Pons (tissue), 1 donor: ENCODE results near the gene PIEZO1.
"Not testable (repeated sequence)": the region's sequence is repeated elsewhere in the genome, so short reads cannot be mapped to it uniquely, and the experiment has no call there.

Source experiments
- DNase-seq: peaks from one replicate; pipeline ENCODE4 v3.0.0-alpha.2; 2016; ENCODE audit warnings: low spot score

The PIEZO1 gene

GRCh38 chr16:88785106-88785924 lies at the start of gene PIEZO1:
Gene PIEZO1, minus strand, starts transcription at chr16:88785220. Its CDS starts 256 bp downstream, at chr16:88784964.
- DNase-seq: no peak

DNA sequence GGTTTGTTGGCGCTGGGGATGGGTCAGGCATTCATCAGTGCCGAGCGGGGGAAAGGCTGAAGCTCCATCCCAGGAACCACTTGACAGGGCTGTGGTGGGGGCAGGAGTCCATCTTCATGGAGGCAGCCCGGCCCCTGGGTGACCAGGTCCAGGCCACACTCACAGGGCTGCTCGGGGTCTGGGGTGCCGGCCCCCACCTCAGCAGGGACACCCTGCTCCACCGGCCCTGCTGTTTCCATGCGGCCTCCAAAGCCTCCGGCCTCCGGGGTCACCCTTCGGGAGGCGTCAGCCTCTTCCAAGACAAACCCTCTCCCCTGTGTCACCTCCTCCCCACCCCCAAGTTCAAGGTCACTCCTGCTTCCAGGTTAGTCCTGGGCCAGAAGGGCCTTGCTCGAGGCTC lies 49.6 kb upstream of the PIEZO1 start:
- no peak for DNase-seq

- no peak for DNase-seq
These were observed 48.1 kb upstream of the PIEZO1 start for GRCh38 chr16:88833086-88833485.

GRCh38 chr16:88831838-88832237 lies 46.8 kb upstream of the PIEZO1 start:
- no peak for DNase-seq

DNA sequence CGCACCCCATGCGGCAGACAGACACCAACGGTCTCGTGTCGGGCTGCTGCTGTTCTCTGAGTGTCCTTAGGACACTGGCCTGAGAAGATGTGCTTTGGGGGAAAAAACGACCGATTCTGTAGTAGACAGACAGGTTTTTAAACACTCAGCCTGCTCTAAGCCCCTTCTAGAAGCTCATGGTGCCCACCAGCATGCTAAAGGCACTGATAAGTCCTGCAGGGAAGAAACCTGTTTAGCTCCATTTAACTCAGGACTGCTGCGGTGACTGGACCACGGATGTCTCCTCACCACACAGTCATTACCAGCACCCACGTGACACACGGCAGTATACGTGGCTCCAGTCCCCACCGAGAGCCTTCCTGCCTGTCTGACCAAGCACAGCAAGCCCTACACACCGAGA lies 45.8 kb upstream of the PIEZO1 start:
- DNase-seq: no peak

DNA sequence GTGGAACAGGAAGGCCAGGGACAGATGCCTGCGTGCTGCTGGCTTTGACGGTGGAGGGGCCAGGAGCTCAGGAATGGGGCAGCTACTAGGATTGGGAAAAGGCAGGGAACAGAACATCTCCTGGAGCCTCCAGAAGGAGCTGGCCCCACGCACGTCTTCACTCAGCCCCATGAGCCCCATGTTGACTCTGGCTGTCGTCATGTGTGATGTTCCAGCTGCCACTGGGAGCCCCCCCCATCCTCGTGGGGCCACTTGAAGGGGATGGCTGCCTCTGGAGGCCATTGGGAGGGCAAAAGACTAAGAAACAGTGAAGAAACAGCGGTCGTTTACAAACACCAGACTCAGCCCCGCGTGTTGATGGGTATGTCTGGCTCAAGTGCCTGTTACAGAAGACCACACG lies 45.2 kb upstream of the PIEZO1 start:
- no peak for DNase-seq

DNA sequence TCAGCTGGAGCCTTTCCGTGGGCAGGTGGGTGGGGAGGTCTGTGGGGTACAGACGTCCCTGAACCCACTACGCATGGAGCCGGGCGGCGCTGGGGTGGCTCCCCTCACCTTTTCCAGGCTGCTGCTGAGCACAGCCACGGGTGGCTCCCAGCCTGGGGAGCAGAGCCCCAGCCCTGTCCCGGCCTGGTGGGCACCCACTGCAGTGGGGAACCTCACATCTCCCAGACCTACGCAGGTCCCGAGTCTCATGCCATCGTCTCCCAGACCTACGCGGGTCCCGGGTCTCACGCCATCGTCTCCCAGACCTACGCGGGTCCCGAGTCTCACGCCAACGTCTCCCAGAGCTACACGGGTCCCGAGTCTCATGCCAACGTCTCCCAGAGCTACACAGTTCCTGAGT lies 43.7 kb upstream of the PIEZO1 start:
- no peak for DNase-seq

- no peak for DNase-seq
These were observed 42.7 kb upstream of the PIEZO1 start for GRCh38 chr16:88827727-88828126.

DNA sequence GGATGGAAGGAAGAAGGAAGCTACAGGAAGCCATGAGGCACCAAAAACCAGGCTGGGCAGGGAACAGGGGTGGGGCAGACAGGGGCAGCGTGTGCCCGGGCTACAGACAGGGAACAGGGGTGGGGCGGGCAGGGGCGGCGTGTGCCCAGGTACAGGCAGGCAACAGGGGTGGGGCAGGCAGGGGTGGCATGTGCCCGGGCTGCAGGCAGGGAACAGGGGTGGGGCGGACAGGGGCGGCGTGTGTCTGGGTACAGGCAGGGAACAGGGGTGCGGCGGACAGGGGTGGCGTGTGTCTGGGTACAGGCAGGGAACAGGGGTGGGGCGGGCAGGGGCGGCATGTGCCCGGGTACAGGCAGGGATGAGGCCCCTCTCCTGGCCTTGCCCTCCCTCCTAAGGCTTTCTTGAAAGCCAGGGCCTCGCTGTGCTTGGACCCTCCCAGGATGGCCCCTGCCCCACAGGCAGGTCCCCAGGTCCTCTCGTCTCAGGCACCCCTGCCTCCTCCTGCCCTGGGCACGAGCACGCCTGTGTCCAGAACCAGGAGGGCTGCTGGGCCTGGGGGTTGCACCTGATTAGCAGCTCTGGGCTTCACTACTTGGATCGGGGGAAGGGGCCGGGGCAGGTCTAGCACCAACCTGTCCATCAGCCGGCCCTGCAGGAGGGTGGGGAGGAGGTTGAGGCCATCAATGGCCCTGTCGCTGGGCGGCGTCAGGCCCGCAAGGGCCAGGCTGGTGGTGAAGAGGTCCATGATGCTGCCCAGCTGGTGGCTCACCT lies 41.2 kb upstream of the PIEZO1 start:
- no peak for DNase-seq

DNA sequence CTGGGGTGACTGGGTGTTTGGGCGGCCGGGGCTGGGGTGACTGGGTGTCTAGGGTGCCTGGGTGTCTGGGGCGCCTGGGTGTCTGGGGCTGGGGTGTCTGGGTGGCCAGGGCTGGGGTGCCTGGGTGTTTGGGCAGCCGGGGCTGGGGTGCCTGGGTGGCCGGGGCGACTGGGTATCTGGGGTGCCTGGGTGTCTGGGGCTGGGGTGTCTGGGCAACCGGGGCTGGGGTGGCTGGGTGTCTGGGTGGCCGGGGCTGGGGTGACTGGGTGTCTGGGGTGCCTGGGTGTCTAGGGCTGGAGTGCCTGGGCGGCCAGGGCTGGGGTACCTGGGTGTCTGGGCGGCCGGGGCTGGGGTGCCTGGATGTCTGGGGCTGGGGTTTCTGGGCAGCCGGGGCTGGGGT lies 40.1 kb upstream of the PIEZO1 start:
- DNase-seq: no peak

DNA sequence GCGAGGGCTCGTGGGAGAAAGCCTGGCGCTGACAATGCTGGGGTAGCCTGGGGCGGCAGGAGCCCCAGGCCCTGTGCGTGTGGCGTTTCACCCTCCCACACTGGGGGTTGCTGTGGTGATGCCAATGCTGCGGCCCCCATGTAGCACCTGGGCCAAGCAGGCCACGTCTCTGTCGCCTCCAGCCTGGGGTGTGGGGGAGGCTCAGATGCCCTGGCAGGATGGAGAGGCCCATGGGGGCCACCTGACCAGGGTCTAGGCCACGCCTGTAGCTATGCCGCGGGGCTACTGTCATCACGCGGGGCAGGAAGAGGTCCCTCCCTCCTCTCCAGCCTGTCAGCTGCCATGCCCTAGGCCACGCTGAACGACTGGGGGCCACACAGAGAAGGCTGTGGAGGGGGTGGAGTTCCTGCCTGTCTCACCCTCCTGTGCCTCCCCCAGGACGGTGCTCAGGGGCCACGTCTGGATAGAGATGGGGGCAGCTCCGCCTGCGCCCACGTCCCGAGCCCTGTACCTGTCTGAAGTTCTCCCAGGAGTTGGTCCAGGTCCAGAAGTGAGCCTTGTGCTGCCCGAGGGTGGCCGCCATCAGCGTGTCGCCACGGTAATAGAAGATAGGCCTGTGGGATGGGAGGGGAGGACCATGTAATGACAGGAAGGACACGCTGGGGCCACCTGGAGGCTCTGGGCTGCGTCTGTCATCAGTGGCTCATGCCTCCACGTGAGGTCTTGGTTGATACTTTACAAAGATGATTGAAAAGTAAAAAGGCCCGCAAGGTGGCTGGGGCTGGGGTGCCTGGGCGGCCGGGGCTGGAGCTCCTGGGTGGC lies 39.4 kb upstream of the PIEZO1 start:
- DNase-seq: no peak

DNA sequence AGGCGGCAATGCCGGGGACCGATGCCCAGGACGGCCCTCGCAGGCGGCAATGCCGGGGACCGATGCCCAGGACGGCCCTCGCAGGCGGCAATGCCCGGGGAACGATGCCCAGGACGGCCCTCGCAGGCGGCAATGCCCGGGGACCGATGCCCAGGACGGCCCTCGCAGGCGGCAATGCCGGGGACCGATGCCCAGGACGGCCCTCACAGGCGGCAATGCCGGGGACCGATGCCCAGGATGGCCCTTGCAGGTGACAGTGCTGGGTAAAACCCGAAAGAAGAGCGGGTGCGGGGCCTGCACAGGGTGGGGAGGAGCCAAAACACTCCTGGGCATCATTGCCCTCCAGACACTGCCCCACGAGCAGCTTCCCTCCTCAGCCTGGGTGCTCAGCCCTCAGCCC lies 38.6 kb upstream of the PIEZO1 start:
- DNase-seq: not testable (repeated sequence)

DNA sequence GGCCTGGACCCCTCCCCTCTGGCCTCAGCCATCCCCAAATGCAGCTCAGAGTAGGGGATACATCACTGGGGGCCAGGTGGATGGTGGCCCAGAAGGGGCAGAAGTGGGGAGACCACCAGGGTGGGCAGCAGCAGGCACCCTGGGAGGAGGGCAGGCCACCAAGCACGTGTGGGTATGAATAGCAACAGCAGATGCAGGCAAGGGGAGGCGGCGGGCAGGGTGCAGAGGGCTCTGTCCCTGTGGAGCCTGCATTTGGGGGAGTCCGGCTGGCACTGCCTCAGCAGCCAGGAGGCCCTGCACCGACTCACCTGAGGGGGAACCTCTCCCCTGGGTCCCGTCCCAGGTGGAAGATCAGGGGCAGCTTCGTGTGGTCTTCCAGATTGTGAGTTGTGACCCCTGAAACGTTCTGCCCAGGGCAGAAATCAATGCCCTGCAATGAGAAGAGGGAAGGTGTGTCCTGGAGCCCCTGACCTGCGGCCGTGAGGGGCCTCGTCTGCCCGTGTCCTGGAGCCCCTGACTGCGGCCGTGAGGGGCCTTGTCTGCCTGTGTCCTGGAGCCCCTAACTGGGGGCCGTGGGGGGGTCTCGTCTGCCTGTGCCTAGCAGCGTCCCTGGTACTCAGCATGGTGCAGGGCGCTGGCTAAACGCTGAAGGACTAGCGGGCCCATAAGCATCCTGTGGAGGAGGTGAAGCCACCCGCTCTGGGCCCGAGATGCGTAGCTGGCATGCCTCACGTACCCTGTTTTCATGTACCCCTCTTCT lies 37.4 kb upstream of the PIEZO1 start:
- no peak for DNase-seq

DNA sequence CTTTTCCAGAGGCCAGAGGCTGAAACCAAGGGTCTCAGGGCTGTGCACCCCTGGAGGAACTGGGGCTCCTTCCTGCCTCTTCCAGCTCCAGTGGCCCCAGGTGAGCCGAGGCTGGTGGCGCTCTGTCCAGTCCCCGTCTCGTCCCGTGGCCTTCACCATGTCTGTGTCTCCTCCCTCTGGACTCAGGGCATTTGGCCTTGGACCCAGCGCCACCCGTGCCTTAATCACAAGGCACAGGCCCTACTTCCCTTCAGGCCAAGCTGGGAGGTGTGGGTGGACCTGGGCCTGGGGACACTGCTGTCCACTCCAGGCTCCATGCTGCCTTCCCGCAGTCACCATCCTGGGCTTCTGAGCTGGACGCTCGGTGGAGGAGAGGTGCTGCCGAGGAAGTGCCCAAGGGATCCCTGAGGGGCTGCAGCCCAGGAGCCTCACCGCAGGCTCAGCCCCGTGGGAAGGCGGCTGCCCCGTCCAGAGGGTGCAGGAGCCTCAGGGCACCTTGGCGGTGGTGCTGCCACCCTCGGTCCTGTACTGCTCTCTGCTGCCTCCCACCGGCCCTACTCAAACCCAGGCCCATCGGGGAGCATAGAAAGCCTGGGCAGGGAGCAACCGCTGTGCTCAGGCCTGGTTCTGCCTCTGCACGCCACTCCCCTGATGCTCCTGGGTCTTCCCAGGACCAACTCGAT lies 36.3 kb upstream of the PIEZO1 start:
- no peak for DNase-seq

DNA sequence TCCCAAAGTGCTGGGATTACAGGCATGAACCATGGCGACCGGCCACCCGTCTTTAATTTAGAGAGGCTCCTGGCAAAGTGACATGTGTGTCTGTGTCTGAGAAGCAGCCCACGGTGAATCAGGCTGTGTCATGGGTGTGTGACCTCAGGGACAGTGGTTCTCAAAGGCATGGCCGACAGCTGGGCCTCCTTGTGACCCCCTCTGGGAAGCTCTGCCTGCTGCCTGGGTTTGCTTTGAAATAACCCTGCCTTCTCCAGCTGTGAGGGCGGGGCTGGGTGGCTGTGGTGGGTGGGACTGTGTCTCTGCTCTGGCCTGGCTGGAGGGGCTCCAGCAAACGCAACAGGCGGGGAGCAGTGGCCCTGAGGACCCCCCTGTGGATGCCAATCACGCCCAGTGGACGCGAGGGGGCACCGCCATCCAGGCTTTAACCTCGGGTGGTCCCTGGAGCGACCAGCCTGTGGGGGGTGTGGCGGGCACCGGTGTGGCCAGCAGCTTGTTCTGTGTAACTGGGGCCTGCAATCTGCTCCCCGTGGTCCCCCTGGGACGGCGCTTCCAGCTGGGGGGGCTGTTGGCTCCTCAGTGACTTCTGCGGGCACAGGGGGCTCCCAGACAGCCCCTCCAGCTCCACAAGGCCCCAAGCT lies 35.5 kb upstream of the PIEZO1 start:
- no peak for DNase-seq

DNA sequence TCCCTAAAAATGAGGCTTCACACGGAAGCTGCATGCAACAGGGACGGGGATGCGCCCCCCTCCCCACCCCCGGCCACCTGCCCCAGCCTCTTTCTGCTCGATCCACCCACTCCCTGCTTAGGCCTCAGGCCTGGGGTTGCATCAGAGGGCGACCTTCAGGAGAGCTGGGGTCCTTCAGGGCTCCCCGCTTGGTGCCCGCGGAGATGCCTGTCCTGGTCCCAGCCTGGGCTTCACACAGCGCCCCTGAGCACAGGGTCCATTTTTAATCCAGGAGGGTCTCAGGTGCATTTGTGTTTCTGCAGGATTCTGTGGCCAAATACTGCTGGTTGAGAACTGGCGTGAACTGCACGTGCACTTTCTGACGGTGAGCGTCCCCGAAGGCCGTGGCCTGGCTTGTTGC lies 34.1 kb upstream of the PIEZO1 start:
- no peak for DNase-seq

GRCh38 chr16:88818575-88818874 lies 33.5 kb upstream of the PIEZO1 start:
- no peak for DNase-seq

DNA sequence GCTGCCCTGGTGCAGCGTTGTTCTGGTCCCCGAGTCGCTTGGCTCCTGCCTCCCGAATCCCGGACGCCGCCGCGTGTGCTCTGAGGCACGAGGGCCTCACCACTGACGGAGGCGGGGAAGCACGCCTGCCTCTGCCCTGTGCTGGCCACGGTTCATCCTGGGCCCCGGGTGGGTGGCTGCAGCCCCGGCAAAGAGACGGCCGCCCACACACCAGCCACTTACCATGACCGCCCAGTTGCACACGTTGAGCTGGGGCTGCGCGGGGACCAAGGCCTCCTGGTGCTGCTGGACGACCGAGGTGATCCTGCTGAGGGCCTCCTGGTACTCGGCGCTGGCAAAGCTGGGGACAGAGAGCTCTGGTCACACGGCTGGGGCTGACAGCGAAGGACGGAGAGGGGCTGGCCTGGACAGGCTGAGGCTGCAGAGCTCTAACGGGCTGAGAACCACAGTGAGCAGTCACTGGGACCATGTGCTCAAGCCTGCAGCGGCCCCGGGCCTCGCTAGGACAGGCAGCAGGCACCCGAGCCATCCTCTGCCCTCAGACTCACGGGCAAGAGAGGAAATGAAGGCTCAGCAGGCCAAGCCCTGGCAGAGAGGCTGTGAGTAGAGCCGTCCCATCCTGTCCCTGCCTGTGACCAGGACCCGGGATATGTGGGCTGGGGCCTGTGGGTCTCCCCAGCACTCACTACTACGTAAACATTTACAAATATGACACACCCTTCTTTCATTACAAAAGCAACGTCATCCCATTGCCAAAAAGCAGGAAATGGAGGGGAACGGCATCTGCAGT lies 33.0 kb upstream of the PIEZO1 start:
- no peak for DNase-seq

GRCh38 chr16:88816736-88817535 lies 31.9 kb upstream of the PIEZO1 start:
- no peak for DNase-seq
